HepG2 (cell line): ENCODE data around the gene RNASE13. TPM values are rescaled to one million over a fixed set of nuclear protein-coding genes. Genes with fewer than 3 reads are reported as not detected.

Source experiments
- CHCHD3 ChIP-seq: sonication (generic); formaldehyde crosslinking; IDR thresholded peaks from 2 replicates; pipeline ENCODE4 v1.8.0; 2022; ENCODE audit warnings: mild to moderate bottlenecking, missing genetic modification reagents, moderate library complexity
- DRAP1 ChIP-seq: IDR thresholded peaks from 2 replicates; pipeline ENCODE4 v1.6.1; 2016; ENCODE audit warnings: missing genetic modification reagents, missing compliant biosample characterization
- JDP2 ChIP-seq: sonication (generic); formaldehyde crosslinking; IDR thresholded peaks from 2 replicates; pipeline ENCODE4 v1.8.1; 2022; ENCODE audit warnings: missing genetic modification reagents, borderline replicate concordance
- KDM5A ChIP-seq: fragments of 200-600 bp; sonication (generic); IDR thresholded peaks from 2 replicates; pipeline ENCODE4 v1.7.0; 2018; ENCODE audit warnings: antibody characterized with exemption, mild to moderate bottlenecking, low read length, borderline replicate concordance
- NFKBIZ ChIP-seq: IDR thresholded peaks from 2 replicates; pipeline ENCODE4 v1.6.1; 2018; ENCODE audit warnings: missing genetic modification reagents, missing compliant biosample characterization
- NPAS2 ChIP-seq: sonication (generic); formaldehyde crosslinking; IDR thresholded peaks from 2 replicates; pipeline ENCODE4 v1.8.0; 2022; ENCODE audit warnings: mild to moderate bottlenecking, missing genetic modification reagents, borderline replicate concordance
- PAF1 ChIP-seq: IDR thresholded peaks from 2 replicates; pipeline ENCODE4 v1.6.1; 2016; ENCODE audit warnings: missing genetic modification reagents, missing compliant biosample characterization
- PHF5A ChIP-seq: IDR thresholded peaks from one replicate; pipeline ENCODE4 v1.6.1; 2018; ENCODE audit warnings: low read depth, missing genetic modification reagents; ENCODE audit not compliant: unreplicated experiment
- RFX1 ChIP-seq: fragments of 450-650 bp; IDR thresholded peaks from 2 replicates; pipeline ENCODE4 v1.6.1; 2017
- SMAD3 ChIP-seq: sonication (generic); formaldehyde crosslinking; IDR thresholded peaks from 2 replicates; pipeline ENCODE4 v1.4.0; 2020; ENCODE audit warnings: missing genetic modification reagents
- TP53 ChIP-seq: sonication (generic); formaldehyde crosslinking; conservative IDR thresholded peaks from 2 replicates; pipeline ENCODE4 v1.4.0; 2020; ENCODE audit warnings: missing genetic modification reagents
- USF2 ChIP-seq, 2 experiments: sonication (generic) in 1 of 2; formaldehyde crosslinking in 1 of 2; IDR thresholded peaks; 2 replicates each; pipeline versions ENCODE4 v1.5.1 to v1.6.1; 2011 to 2020; ENCODE audit warnings: borderline replicate concordance in 1 of 2, low read depth in 1 of 2, low read length in 1 of 2, mild to moderate bottlenecking in 1 of 2, missing genetic modification reagents in 1 of 2, moderate library complexity in 1 of 2
- ZBTB33 ChIP-seq: sonication (generic); formaldehyde crosslinking; IDR thresholded peaks from 2 replicates; pipeline ENCODE4 v1.4.0; 2020; ENCODE audit warnings: missing genetic modification reagents
- ZFP36 ChIP-seq: fragments of 150-350 bp; IDR thresholded peaks from 2 replicates; pipeline ENCODE4 v1.6.1; 2018; ENCODE audit warnings: borderline replicate concordance, low read length, low read depth; ENCODE audit not compliant: partially characterized antibody
- ZNF10 ChIP-seq: sonication (generic); formaldehyde crosslinking; IDR thresholded peaks from 2 replicates; pipeline ENCODE4 v1.4.0; 2020; ENCODE audit warnings: mild to moderate bottlenecking, low read depth, missing genetic modification reagents, borderline replicate concordance
- ZNF24 ChIP-seq: fragments of 450-650 bp; IDR thresholded peaks from 2 replicates; pipeline ENCODE4 v1.6.1; 2017; ENCODE audit warnings: antibody characterized with exemption, mild to moderate bottlenecking
- ZNF331 ChIP-seq: sonication (generic); formaldehyde crosslinking; IDR thresholded peaks from 2 replicates; pipeline ENCODE4 v1.4.0; 2020; ENCODE audit warnings: missing genetic modification reagents
- ZNF577 ChIP-seq: sonication (generic); formaldehyde crosslinking; IDR thresholded peaks from 2 replicates; pipeline ENCODE4 v1.4.0; 2020; ENCODE audit warnings: mild to moderate bottlenecking, low read depth, missing genetic modification reagents, borderline replicate concordance
- ZNF674 ChIP-seq: sonication (generic); formaldehyde crosslinking; IDR thresholded peaks from 2 replicates; pipeline ENCODE4 v1.5.0; 2020; ENCODE audit warnings: low read depth, mild to moderate bottlenecking, missing genetic modification reagents
- ZNF75D ChIP-seq: sonication (generic); formaldehyde crosslinking; IDR thresholded peaks from 2 replicates; pipeline ENCODE4 v1.8.1; 2023; ENCODE audit warnings: missing genetic modification reagents, mild to moderate bottlenecking, borderline replicate concordance
- ZNF782 ChIP-seq: sonication (generic); formaldehyde crosslinking; IDR thresholded peaks from 2 replicates; pipeline ENCODE4 v1.4.0; 2020; ENCODE audit warnings: missing genetic modification reagents, mild to moderate bottlenecking, borderline replicate concordance
- ZXDC ChIP-seq: sonication (generic); formaldehyde crosslinking; IDR thresholded peaks from 2 replicates; pipeline ENCODE4 v1.5.0; 2020; ENCODE audit warnings: mild to moderate bottlenecking, missing genetic modification reagents
- polyA plus RNA-seq, 8 experiments: library from polyadenylated mRNA; depleted of rRNA in 3 of 8; stranded (reverse) in 7 of 8; unstranded in 1 of 8; fragments of >200 nt; fragmentation: Illumina TruSeq in 4 of 8; extraction: Trizol in 4 of 8; gene quantifications; 2 replicates each; pipeline versions ENCODE4 v1.2.1 to v1.2.3, GENCODE V29; 2011 to 2016; ENCODE audit warnings: low read depth in 4 of 8, missing spikeins in 1 of 8, mixed read lengths in 1 of 8; ENCODE audit not compliant: insufficient read depth in 1 of 8
- total RNA-seq, 5 experiments: library from RNA; depleted of rRNA; stranded (reverse); fragments of >200 nt; fragmentation: Illumina TruSeq; extraction: Trizol; gene quantifications; 2 replicates each; pipeline ENCODE4 v1.2.3, GENCODE V29; 2016; ENCODE audit warnings: low read depth in 1 of 5

Gene RNASE13
- total and polyA plus RNA-seq, 2 of the 13 experiments (the other 11 are each of a cell fraction or from before 2014, with no cell fraction given) = 1.0 TPM; not detected in 1

GRCh38 chr14:21068521-21069387, 34.1 kb upstream of the RNASE13 start (continued):
- no peak for TF ChIP-seq NPAS2 (CRISPR knock-in tag)
- TF ChIP-seq RFX1 = no peak
- no peak for TF ChIP-seq USF2 (IDR thresholded peaks at IDR 0.05; ENCODE audit: low read depth, low read length)
- TF ChIP-seq USF2 (CRISPR knock-in tag; IDR thresholded peaks at IDR 0.05; ENCODE audit: borderline replicate concordance) = no peak
- TF ChIP-seq TP53 (CRISPR knock-in tag) = no peak
- TF ChIP-seq ZNF331 (CRISPR knock-in tag) = peak; percentile 39; the same call in 1 of the 2 replicates
- TF ChIP-seq ZBTB33 (CRISPR knock-in tag) = no peak; the same call in 1 of the 2 replicates
- no peak for TF ChIP-seq PHF5A (CRISPR knock-in tag)
- no peak for TF ChIP-seq SMAD3
- TF ChIP-seq DRAP1 (CRISPR knock-in tag) = no peak; the same call in 1 of the 2 replicates
- TF ChIP-seq CHCHD3 (CRISPR knock-in tag) = no peak
- no peak for TF ChIP-seq ZNF577 (CRISPR knock-in tag)
- TF ChIP-seq ZNF10 (CRISPR knock-in tag) = no peak
- TF ChIP-seq ZFP36 = no peak
- TF ChIP-seq ZXDC = 0 out of 2 replicates have a peak, but pooled peaks have one; percentile 56
- TF ChIP-seq KDM5A = peak; percentile 11; the same call in 1 of the 2 replicates
- TF ChIP-seq NFKBIZ (CRISPR knock-in tag) = no peak
- no peak for TF ChIP-seq ZNF75D (CRISPR knock-in tag)
- no peak for TF ChIP-seq ZNF24
- no peak for TF ChIP-seq ZNF782 (CRISPR knock-in tag)
- TF ChIP-seq JDP2 (CRISPR knock-in tag) = no peak
- no peak for TF ChIP-seq PAF1 (CRISPR knock-in tag)
- TF ChIP-seq ZNF674 = no peak
